Measurements from ENCODE around the gene AKAP6.

AKAP6 gene

GRCh38 chr14:32354716-32355115, 25.6 kb downstream of the AKAP6 start:
- DNase-seq (ENCODE audit: low read depth): no peak
- no peak overlapping the region for H3K4me3 ChIP-seq (ENCODE audit: low read depth, low read length)
- TF ChIP-seq CTCF (conservative IDR thresholded peaks at IDR 0.05; ENCODE audit: low read depth, low read length): no peak

DNA sequence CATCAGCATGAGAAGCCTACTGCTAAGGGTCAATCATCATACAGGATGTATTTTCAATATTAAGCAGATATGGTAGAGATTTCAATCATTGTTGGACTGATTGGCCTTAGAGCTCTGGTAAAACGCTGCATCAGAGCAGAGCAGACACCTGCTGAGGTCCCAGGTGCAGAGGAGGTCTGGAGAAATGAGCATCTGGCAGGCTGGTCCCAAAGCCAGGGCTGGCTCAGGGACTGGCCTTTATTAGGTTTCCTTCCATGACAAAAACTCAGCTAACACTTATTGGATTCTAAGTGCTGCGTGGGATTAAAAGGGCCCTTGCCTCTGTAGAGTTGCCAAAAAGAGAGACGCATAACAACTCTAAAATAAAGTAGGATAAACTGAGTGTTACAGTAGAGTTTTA, 29.7 kb downstream of the AKAP6 start:
- DNase-seq (ENCODE audit: low read depth): no peak
- no peak for TF ChIP-seq CTCF (conservative IDR thresholded peaks at IDR 0.05; ENCODE audit: low read depth, low read length)
- no peak overlapping the region for H3K4me3 ChIP-seq (ENCODE audit: low read depth, low read length)

GRCh38 chr14:32361674-32362073, 32.6 kb downstream of the AKAP6 start:
- DNase-seq (ENCODE audit: low read depth): no peak
- no peak for TF ChIP-seq CTCF (conservative IDR thresholded peaks at IDR 0.05; ENCODE audit: low read depth, low read length)
- H3K4me3 ChIP-seq (ENCODE audit: low read depth, low read length): no peak overlapping the region

GRCh38 chr14:32363761-32364160, 34.7 kb downstream of the AKAP6 start:
- H3K4me3 ChIP-seq (ENCODE audit: low read depth, low read length): no peak overlapping the region
- no peak for TF ChIP-seq CTCF (conservative IDR thresholded peaks at IDR 0.05; ENCODE audit: low read depth, low read length)

GRCh38 chr14:32364941-32365340, 35.8 kb downstream of the AKAP6 start:
- no peak for TF ChIP-seq CTCF (conservative IDR thresholded peaks at IDR 0.05; ENCODE audit: low read depth, low read length)
- DNase-seq (ENCODE audit: low read depth): no peak
- no peak overlapping the region for H3K4me3 ChIP-seq (ENCODE audit: low read depth, low read length)

More at GRCh38 chr14:32363761-32364160, 34.7 kb downstream of the AKAP6 start:
- no peak for DNase-seq (ENCODE audit: low read depth)

- no peak overlapping the region for H3K4me3 ChIP-seq (ENCODE audit: low read depth, low read length)
- peak; percentile 75 for DNase-seq (ENCODE audit: low read depth)
- TF ChIP-seq CTCF (conservative IDR thresholded peaks at IDR 0.05; ENCODE audit: low read depth, low read length): peak; percentile 50
Observed at GRCh38 chr14:32366256-32366879, 37.3 kb downstream of the AKAP6 start.

GRCh38 chr14:32366986-32367385, 37.9 kb downstream of the AKAP6 start:
- no peak overlapping the region for H3K4me3 ChIP-seq (ENCODE audit: low read depth, low read length)
- TF ChIP-seq CTCF (conservative IDR thresholded peaks at IDR 0.05; ENCODE audit: low read depth, low read length): no peak
- peak; percentile 45 for DNase-seq (ENCODE audit: low read depth)

Data from choroid plexus epithelial cell (primary cell).